ENCODE measurements around the gene ZSWIM4.
"Not testable (repeated sequence)": the region's sequence is repeated elsewhere in the genome, so short reads cannot be mapped to it uniquely, and the experiment has no call there.

Gene ZSWIM4

DNA sequence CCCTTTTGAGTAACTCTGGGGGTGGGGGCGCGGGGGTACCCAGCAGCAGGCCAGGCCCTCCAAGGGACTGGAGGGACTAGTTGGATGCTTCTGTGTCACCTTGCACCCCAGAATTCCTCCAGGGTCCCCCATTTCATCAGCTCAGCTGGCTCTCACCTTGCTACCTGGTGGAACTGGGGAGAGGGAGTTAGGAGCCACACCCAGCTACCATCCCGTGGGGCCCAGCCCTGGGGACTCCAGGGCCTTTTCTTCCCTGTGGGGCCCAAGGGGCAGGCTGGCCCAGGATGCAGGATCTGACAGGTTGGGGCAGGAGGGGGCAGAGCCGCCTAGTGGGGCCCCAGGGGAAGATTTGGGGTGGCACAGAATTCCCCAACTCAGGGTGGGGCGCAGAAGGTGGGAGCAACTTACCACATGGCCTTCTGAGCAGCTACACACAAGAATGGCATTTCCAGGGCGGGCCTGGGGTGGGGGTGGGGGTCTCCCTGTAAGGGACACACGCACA, 48.9 kb downstream of the ZSWIM4 start:
- no peak for DNase-seq (ENCODE audit: low read depth, low spot score)
- H3K4me3 ChIP-seq (ENCODE audit: low read length): no peak overlapping the region

DNA sequence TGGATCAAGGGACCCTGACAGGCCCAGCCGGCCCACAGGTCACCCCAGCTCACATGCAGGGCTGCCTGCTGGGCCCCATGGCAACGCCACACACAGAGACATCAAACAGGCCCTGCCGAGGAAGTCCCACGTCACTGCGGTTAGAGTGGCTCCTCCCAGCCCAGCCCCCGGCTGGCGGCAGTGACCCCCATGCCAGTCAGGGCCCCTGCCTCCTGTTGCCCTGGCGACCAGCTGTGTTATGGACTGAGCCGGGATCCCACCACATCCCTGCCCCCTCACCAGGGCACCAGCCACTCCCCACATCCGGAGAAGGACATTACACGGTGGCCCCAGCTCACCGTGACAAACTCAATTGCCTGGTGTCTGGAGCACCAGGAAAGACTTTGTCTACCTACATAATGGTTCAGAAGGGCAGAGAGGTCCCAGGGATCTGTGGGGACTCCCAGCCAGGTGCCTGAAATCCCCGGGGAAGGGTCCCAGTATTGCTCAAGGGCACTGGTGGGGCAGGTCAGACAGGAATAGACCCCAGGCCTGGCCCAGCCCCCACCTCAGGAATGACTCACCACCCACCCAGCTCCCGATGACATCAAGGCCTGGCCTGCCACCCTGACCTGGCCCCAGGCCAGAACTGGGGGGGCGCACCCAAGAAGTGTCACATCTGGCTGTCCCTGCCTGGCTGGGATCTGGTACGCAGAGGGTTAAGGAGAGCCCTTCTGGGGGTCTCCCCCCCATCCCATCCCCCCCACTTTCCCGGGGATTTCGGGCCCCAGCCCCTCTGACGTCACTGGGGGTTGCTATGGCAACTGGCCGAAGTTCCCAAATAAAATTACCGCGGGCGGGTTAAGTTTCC, 51.5 kb downstream of the ZSWIM4 start:
- peak; percentile 84 for DNase-seq (ENCODE audit: low read depth, low spot score)
- H3K4me3 ChIP-seq (ENCODE audit: low read length): peak overlapping the region; percentile 64

DNA sequence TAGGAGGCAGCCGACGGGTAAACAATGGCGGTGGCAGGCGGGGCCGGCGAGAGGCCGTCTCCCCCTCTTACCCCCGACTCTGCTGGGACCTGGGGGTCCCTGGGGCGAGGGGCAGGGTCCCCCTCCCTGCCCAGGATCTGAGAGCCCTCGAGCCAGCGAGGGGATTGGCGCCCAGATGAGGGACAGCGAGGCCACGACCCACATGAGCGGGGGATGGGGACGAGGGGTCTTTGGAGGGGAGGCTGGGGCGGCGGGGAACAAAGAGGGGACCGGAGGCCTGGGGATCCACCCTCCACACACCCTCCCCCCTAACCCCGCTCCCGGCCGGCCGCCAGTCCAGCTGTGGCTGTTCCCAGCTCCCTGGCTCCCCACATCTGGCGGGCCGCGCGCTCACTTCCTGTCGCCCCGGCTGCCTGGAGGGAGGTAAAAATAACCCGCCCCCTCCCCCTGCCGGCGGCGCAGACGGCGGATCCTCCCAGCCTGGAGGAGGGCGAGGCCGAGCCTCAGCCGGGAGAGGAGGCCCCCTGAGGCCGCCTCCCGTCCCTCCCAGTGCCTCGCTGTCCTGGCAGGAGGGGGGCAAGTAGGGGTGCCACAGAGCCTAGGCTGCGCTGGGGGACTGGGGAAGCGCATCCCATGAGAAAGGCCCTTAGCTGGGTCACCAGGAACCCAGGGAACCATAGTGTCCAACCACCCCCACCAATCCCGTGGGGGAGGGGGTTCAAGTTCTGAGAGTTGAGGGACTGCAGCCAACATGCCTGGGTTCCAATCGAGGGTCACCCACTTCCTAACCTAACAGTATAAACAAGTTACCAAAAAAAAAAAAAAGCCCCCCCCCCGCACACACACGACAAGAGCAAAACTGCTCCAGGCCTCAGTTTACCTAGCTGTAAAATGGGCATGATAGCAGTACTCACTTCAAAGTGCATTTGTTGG, 52.4 kb downstream of the ZSWIM4 start:
- H3K4me3 ChIP-seq (ENCODE audit: low read length): peak overlapping the region; percentile 64

DNA sequence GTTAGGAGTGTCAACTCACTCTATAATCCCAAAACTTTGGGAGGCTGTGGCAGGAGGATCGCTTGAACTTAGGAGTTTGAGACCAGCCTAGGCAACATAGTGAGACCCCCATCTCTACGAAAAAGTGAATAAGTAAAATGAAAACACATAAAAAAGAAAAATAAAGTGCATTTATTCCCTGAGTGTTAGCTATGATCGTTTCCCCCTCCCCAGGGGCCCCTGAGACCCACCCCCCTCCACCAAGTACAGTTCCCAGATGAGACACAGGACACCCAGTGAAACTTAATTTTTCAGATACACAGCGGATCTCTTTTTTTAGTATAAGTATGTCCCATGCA, 53.1 kb downstream of the ZSWIM4 start:
- no peak overlapping the region for H3K4me3 ChIP-seq (ENCODE audit: low read length)

More for the DNA sequence above, 52.4 kb downstream of the ZSWIM4 start:
- peak; percentile 69 for DNase-seq (ENCODE audit: low read depth, low spot score)

DNA sequence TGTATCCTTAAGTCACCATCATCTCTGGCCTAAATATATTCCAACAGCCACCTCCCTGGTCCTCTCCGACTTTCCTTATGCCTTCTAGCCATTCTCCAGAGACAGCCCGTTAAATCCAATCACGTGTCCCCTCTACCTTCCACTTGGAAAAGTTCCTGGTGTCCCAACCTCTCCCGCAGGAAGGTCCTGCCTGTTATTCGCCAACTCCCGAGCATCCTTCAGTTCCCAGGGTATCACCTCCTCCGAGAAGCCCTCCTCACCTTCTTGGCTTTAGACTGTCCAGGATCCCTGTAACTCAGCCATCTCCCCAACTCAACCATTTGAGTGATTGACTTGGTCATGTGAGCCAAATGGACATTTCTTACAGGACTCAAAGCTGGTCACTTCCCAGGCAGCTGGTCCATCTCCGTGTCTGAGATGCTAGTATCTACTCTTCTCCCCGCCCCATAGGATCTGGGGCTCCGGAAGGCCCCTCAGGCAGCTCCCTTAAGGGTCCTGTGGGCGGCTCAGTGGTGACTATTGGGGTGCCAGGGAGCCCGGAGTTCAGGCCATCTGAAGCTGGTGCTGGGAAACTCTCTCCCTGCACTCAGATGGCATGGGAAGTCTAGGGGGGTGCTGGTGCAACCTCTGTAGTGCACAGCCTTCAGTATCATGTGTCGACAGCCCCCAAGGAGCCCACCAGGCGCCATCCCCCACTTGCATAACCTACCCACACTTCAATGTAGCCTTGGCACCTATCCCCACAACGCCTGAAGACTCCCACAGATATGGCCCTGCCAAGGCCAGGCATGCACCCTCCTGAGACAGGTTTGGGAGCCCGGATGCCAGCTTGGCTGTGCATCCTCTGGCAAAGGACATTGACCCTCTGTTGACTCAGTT, 53.8 kb downstream of the ZSWIM4 start:
- DNase-seq (ENCODE audit: low read depth, low spot score): no peak
- no peak overlapping the region for H3K4me3 ChIP-seq (ENCODE audit: low read length)

More for the DNA sequence above, 53.1 kb downstream of the ZSWIM4 start:
- no peak for DNase-seq (ENCODE audit: low read depth, low spot score)

DNA sequence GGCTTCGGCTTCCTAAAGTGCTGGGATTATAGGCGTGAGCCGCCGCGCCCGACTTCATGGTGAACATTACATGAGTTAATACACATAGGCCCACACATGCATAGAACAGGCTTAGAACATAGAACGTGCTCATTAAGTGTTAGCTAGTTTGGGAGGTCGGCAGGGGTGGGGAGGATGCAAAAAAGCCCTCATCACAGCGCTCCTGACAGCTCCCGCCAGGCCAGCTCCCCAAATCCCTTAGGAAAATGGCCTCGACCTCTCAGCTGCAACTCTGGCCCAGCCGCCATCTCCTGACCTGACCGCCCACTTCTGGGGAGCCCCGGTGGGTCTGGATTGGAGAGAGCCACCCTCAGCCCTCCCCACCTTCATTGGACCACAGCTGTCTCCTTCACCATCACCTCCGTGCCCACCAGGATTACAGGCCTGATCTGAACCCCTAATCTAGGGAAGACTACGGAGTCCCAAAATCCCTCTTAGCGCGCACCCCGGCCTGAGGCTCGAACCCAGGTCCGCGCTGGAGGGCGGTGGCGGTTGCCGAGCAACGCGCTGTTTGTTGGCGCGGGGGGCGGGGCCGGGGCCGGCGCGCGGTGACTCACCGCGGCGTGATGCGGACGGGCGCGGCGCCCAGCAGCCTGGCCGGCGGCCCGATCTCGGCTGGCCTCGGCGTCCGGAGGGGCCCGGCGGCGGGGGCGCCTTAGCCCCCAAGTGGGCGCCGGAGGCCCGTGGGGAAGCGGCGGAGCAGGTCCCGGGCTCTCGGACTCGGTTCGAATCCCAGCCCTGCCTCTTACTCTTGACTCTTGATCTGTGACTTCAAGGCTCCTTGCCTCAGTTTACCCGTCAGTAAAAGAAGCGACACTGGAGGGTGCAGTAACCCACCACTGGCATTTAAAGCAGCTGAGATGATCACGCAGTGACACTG, 55.0 kb downstream of the ZSWIM4 start:
- no peak for DNase-seq (ENCODE audit: low read depth, low spot score)
- no peak overlapping the region for H3K4me3 ChIP-seq (ENCODE audit: low read length)

DNA sequence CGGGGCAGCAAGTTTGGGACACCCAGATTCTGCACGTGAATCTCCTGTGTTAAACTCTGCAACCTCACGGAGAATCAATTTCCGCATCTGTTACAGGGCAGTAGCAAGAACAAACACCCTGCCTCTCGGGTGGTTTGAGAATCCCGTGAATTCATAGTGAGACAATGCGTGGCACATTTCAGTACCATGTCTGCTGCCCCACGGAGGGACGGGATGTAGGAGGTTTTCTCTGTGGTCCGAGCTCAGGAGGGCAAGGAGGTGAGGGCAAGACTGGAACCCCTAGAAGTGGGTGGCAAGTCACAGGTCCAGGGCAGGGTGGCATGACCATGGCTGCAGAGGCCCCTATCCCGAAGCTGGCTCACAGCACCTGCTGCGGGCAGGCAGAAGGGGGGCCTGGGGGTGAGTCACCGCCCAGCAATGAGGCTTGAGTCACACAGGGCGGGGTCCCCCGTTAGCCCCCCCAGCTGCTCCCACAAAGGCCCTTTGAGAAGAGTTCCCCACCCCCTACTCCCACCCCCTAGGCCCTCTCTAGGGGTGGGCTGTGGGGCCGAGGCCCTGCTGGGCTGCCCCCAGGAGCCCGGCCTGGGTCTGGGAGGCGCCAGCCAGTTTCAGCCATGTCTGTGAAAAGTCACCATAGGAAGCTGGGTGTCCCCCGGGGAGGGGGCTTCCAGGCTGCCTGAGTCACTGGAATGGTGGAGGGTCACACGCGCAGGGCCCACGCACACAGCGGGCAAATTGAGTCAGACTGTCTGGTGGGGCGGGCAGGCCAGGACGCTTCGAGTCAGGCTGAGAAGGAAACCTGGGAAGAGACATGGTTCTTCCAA, 55.9 kb downstream of the ZSWIM4 start:
- DNase-seq (ENCODE audit: low read depth, low spot score): no peak
- no peak overlapping the region for H3K4me3 ChIP-seq (ENCODE audit: low read length)

DNA sequence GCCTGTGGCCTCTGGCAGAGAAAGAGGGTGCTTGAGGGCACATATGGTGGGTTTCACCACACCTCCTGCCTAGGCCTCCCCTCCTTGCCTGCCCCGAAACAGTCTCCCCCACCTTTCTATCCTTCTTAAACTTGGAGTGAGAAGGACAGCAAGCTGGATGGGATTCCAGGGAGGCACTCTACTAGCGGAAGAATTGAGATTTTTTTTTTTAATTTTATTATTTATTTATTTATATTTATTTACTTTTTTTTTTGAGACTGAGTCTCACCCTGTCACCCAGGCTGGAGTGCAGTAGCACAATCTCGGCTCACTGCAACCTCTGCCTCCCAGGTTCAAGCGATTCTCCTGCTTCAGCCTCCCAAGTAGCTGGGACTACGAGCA, 56.5 kb downstream of the ZSWIM4 start:
- not testable (repeated sequence) for H3K4me3 ChIP-seq (ENCODE audit: low read length); DNase-seq (ENCODE audit: low read depth, low spot score)

DNA sequence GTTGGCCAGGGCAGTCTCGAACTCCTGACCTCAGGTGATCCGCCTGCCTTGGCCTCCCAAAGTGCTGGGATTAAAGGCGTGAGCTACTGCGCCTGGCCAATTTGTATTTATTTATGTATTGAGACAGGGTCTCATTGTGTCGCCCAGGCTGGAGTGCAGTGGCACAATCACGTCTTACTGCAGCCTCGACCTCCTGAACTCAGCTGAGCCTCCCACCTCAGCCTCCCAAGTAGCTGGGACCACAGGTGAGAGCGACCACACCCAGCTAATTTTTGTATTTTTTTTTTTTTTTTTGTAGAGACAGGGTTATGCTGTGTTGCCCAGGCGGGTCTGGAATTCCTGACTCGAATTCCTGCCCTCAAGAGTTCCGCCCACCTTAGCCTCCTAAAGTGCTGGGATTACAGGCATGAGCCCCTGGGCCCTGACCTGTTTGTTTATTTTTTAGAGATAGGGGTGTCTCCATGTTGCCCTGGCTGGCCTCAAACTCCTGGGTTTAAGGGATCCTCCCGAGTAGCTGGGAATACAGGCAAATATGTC, 57.0 kb downstream of the ZSWIM4 start:
- H3K4me3 ChIP-seq (ENCODE audit: low read length); DNase-seq (ENCODE audit: low read depth, low spot score): not testable (repeated sequence)

DNA sequence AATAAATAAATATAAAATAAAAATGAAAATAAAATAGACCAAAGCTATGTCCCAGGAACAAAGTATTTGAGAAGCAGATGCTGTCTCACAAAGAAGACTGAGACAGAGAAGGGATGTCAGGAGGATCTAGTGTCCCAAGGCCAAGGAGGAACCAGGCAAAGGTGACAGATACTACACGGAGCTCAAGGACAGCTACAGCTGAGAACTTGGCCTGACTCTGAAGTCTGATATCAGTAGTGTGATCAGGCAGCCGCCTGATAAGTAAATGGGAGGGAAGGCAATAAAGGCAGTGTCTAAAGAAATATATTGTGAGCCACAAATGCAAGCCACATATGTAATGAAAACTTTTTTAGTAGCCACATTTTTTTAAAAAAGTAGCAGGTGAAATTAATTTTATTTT, 61.3 kb downstream of the ZSWIM4 start:
- no peak overlapping the region for H3K4me3 ChIP-seq (ENCODE audit: low read length)
- no peak for DNase-seq (ENCODE audit: low read depth, low spot score)

DNA sequence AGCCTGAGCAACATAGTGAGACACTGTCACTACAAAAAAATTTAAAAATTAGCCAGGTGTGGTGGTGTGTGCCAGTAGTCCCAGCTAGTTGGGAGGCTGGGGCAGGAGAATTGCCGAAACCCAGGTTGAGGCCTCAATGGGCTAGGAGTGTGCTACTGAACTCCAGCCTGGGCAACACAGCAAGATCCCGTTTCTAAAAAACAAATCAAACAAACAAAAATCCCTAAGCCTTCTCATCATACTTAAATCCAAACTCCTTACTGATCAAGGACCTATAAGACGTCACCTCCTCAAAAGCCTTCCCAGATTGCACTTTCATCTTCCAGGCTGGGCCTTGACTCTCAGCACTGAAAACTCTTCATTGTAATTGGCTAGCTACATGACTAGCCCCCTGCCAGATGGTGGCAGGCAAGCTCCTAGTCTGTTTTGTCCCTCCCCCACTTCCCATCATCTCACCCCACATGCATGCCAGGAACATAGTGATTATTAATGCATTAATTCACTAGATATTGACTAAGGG, 64.2 kb downstream of the ZSWIM4 start:
- no peak for DNase-seq (ENCODE audit: low read depth, low spot score)
- no peak overlapping the region for H3K4me3 ChIP-seq (ENCODE audit: low read length)

DNA sequence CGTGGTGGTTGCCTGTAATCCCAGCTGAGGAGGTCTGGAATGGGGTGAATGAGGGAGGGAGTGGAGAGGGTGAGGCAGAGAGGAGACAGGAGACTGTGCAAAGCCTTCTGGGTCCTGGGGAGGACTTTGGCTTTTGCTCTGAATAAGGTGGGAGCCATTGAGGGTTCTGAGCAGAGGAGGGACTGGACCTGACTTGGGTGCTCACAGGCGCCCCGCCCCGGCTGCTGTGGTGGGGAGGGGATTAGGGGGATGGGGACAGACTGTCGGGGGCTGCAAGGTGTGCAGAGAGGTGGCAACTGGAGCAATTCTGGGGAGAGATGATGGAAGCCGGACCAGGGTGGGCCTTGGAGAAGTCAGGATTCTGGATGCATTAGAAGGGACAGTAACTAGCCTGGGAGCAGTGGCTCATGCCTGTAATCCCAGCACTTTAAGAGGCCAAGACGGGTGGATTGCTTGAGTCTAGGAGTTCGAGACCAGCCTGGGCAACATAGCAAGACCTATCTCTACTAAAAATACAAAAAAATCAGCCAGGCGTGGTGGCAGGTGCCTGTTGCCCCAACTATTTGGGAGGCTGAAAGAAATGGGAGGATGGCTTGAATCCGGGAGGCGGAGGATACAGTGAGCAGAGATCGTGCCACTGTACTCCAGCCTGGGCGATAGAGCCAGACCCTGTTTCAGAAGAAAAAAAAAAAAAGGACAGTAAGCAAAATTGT, 65.6 kb downstream of the ZSWIM4 start:
- H3K4me3 ChIP-seq (ENCODE audit: low read length): no peak overlapping the region
- no peak for DNase-seq (ENCODE audit: low read depth, low spot score)

DNA sequence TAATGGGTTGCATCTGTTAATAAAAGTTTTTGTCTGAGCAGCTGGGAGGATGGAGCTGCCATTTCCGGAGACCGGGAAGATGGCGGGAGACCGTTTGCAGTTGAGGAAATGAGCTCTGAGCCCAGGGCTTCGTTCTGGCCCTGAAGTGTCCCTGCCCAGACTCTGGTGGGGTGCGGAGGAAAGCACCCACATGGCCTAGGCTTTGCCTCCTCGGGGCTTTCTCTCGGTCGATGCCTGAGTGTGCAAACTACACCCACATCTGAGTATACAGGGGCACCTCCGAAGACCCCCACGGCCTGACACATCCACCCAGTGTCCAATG, 66.1 kb downstream of the ZSWIM4 start:
- no peak for DNase-seq (ENCODE audit: low read depth, low spot score)
- no peak overlapping the region for H3K4me3 ChIP-seq (ENCODE audit: low read length)

DNA sequence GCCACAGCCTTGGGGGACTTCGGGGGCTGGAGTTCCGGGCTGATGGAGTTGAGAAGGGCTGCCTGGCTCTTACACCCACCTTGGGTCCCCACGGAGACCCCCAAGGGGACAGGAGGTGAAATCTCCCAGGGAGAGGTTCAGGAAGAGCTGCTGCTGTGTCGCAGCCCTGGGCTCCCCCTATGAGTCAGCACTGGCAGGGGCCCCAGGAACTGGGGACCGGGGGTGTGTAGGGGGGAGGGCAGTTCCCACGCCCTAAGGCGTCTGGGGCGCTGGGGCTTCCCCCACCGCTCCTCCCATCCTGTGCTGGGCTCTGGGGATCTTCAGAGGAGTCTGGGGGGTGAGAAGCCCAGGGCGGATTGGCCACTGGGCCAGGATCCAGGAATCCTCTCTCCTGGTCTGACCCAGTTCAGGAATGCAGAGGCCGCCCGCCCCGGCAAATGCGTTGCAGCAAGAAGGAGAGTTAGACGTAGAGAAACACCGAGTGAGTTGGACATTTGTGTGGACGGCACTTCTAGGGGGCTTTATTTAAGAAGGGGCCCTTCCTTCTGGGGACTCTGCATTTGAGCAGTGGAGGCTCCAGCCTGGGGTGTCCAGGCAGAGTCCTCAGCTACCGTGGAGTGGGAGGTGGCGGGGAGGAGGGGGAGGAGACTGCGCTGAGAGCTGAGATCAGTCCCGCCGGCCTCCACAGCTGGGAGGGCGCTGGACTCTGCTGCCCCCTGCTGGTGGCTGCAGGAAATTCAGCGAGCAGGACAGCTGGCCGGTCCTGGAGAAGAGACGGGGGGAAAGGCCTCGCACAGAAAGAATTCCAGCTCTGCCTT, 66.7 kb downstream of the ZSWIM4 start:
- H3K4me3 ChIP-seq (ENCODE audit: low read length): peak overlapping the region; percentile 53
- no peak for DNase-seq (ENCODE audit: low read depth, low spot score)

DNA sequence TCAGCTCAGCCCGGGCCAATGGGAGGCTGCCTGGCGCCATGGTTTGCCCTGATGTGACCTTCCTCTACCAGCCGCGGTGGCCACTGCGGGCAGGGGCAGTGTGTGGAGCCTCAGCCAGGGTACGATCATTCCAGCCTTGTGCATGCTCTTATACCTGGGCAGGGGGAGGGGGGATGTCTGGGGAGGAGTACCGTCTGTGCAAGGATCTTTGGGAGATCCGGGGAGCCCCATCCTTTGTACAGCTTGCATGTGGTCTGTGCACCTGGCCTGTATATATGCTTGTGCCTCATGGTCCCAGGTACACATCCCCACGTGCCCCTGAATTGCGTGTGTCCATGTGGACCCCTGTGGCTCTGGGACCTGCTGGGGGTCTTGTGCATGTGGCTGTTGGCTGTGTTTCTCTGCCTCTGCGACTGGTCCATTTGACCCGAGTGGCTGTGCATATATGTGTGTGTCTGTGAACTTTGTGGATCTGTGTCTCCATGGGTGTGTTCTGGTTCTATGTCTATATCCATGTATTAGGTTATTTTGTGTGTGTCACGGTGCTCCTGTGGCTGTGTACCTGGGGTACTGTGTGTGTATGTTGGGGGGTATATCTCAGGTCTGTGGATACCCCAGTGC, 68.9 kb downstream of the ZSWIM4 start:
- H3K4me3 ChIP-seq (ENCODE audit: low read length): no peak overlapping the region
- DNase-seq (ENCODE audit: low read depth, low spot score): no peak

Data from Jurkat, Clone E6-1 (cell line).